OCI-LY7 (cell line): ENCODE measurements around the gene NAT10. TPM values are rescaled to one million over a fixed set of nuclear protein-coding genes. Genes with fewer than 3 reads are reported as not detected.

ENCODE experiments used
- BruUV-seq: library from RNA; stranded (reverse); fragments of 400-500 nt; replicated peaks from 2 replicates; lab custom pipeline; 2021; lab: Mats Ljungman, UMichigan
- CTCF ChIA-PET: fragments of 300-600 bp; sonication (Branson Sonifier 250); formaldehyde crosslinking; loops from one replicate; lab custom pipeline; 2022; ENCODE audit warnings: antibody characterized with exemption; ENCODE audit not compliant: unreplicated experiment; lab: Charles Lee
- POLR2A ChIA-PET: fragments of 300-600 bp; sonication (Branson Sonifier 250); formaldehyde crosslinking; loops from one replicate; lab custom pipeline; 2022; ENCODE audit warnings: antibody characterized with exemption; lab: Charles Lee
- DNase-seq: peaks from one replicate; pipeline ENCODE4 v3.0.0-alpha.2; 2015; ENCODE audit warnings: low spot score
- H2AFZ ChIP-seq: fragments of 200-600 bp; sonication (generic), shearing (Covaris generic); 2 replicates; pipeline ENCODE4 v1.6.1; 2014; ENCODE audit warnings: mild to moderate bottlenecking, antibody characterized with exemption, low read length, moderate library complexity
- H3K27ac ChIP-seq: fragments of 200-600 bp; sonication (generic); 2 replicates; pipeline ENCODE4 v1.5.1; 2014; ENCODE audit warnings: mixed run types, low read depth, mild to moderate bottlenecking, moderate library complexity, low read length, inconsistent platforms; ENCODE audit not compliant: poor library complexity, severe bottlenecking
- H3K36me3 ChIP-seq: fragments of 200-600 bp; sonication (generic); 2 replicates; pipeline ENCODE4 v1.6.1; 2014; ENCODE audit warnings: mild to moderate bottlenecking, antibody characterized with exemption, low read length, moderate library complexity, mixed read lengths; ENCODE audit not compliant: insufficient read depth
- H3K4me1 ChIP-seq: fragments of 200-600 bp; sonication (generic); 2 replicates; pipeline ENCODE4 v1.5.1; 2014; ENCODE audit warnings: mild to moderate bottlenecking, low read length; ENCODE audit not compliant: insufficient read depth, poor library complexity, severe bottlenecking
- H3K4me2 ChIP-seq: fragments of 200-600 bp; sonication (generic); 2 replicates; pipeline ENCODE4 v1.6.1; 2014; ENCODE audit warnings: mild to moderate bottlenecking, low read length
- H3K4me3 ChIP-seq: fragments of 200-600 bp; sonication (generic); 2 replicates; pipeline ENCODE4 v1.5.1; 2014; ENCODE audit warnings: mild to moderate bottlenecking, low read depth, low read length; ENCODE audit not compliant: poor library complexity, severe bottlenecking
- H3K79me2 ChIP-seq: fragments of 200-600 bp; sonication (generic); 2 replicates; pipeline ENCODE4 v1.6.1; 2016; ENCODE audit warnings: low read depth, mild to moderate bottlenecking, low read length, moderate library complexity, mixed read lengths; ENCODE audit not compliant: insufficient read depth
- H3K9me2 ChIP-seq: fragments of 200-600 bp; sonication (generic); 2 replicates; pipeline ENCODE4 v1.6.1; 2016; ENCODE audit warnings: mild to moderate bottlenecking, low read length, mixed read lengths; ENCODE audit not compliant: insufficient read depth
- H3K9me3 ChIP-seq: fragments of 200-600 bp; sonication (generic); 2 replicates; pipeline ENCODE4 v1.6.1; 2014; ENCODE audit warnings: mild to moderate bottlenecking, mixed run types, low read length, mixed read lengths
- H4K20me1 ChIP-seq: fragments of 200-600 bp; sonication (generic); 2 replicates; pipeline ENCODE4 v1.6.1; 2014; ENCODE audit warnings: mild to moderate bottlenecking, antibody characterized with exemption, low read length, moderate library complexity, mixed read lengths; ENCODE audit not compliant: insufficient read depth
- EZH2phosphoT487 ChIP-seq: fragments of 200-600 bp; sonication (generic); IDR thresholded peaks from 2 replicates; pipeline ENCODE4 v1.6.1; 2018; ENCODE audit warnings: low read depth, borderline replicate concordance, mild to moderate bottlenecking, mixed run types, antibody characterized with exemption, low read length, moderate library complexity, mixed read lengths
- intact Hi-C: fragments of 100-400 bp; cut with micrococcal nuclease; formaldehyde crosslinking; loops from one replicate; pipeline ENCODE4 v1.10.0; 2022; ENCODE audit not compliant: unreplicated experiment
- total RNA-seq, 2 experiments: library from RNA; depleted of rRNA in 1 of 2; stranded (reverse); fragments of >200 nt in 1 of 2; shearing (Covaris generic) in 1 of 2; gene quantifications; 2 replicates each; pipeline ENCODE4 v1.2.3, GENCODE V29; 2014 to 2022
- TF ChIP-seq, protein P1 (sequence below): fragments of 200-600 bp; sonication (generic); conservative IDR thresholded peaks from 2 replicates; pipeline ENCODE4 v1.5.1; 2014; ENCODE audit warnings: mild to moderate bottlenecking, antibody characterized with exemption, low read length, moderate library complexity, mixed read lengths

Gene NAT10
- total RNA-seq, 2 experiments from 2014 or later, result 64.9 to 120 TPM

DNA sequence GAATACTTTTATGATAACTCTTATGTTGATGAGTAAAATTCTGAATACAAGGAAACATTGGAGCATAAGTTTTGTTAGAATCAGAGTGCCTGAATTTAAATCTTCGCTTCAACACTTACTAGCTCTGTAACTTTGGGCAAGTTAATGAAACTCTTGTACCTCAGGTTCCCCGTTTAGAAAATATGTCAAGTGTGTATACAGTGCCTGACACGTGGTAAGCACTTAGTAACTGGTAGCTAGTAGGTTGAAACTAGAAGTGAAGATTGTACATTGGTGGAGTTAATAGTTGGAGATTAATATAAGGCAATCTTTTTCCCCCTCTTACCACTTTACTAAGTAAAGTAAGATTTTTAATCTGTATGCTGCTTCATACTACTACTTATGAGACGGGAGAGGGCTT lies 24.8 kb upstream of the NAT10 start:
- intact Hi-C loops, result no loop called here
- Histone ChIP-seq H3K4me1 (peaks cover under 1% of the 10 kb centered on the region), H3K4me2 (no peak overlapping the region), H3K4me3 (no peak overlapping the region), H4K20me1 (peaks cover 16% of the 10 kb centered on the region; the same call in 1 of the 2 replicates), H3K9me2 (no peaks in the 10 kb centered on the region), H3K36me3 (peaks cover 99% of the 10 kb centered on the region), H3K79me2 (peaks cover 58% of the 10 kb centered on the region; the same call in 1 of the 2 replicates), H3K9me3 (no peaks in the 10 kb centered on the region), H2AFZ (no peak overlapping the region), H3K27ac (no peak overlapping the region)
- POLR2A ChIA-PET, result interaction anchor here (0.6 to 1.4 kb wide), 8 partner anchors 8 to 350 kb away, joined by 3 to 9 read pairs (median 4); partner anchors contain the start of gene CAPRIN1
- CTCF ChIA-PET, result no interaction called here
- TF ChIP-seq, protein P1, sequence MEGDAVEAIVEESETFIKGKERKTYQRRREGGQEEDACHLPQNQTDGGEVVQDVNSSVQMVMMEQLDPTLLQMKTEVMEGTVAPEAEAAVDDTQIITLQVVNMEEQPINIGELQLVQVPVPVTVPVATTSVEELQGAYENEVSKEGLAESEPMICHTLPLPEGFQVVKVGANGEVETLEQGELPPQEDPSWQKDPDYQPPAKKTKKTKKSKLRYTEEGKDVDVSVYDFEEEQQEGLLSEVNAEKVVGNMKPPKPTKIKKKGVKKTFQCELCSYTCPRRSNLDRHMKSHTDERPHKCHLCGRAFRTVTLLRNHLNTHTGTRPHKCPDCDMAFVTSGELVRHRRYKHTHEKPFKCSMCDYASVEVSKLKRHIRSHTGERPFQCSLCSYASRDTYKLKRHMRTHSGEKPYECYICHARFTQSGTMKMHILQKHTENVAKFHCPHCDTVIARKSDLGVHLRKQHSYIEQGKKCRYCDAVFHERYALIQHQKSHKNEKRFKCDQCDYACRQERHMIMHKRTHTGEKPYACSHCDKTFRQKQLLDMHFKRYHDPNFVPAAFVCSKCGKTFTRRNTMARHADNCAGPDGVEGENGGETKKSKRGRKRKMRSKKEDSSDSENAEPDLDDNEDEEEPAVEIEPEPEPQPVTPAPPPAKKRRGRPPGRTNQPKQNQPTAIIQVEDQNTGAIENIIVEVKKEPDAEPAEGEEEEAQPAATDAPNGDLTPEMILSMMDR, result no peak
- TF ChIP-seq EZH2phosphoT487, result no peak
- BruUV-seq, result no TSS peak
- DNase-seq, result no peak

DNA sequence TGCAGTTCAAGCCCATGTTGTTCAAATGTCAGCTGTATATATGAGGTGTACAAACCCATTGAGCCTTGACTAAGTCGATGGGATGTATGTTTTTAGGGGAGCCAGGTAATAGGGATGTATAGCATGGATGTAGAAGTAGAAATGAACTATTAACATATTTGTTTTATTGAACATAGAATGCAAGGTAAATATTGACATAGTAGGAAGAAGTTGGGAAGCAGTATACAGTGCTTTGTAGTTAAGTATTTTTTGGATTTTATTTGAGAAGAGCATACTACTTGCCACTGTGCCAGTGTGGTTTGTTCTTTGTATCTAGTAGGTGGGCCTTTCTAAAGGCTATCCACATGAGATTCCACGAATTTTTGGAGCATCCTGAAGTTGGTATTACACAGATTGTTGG lies 20.8 kb upstream of the NAT10 start:
- POLR2A ChIA-PET, result interaction anchor here (0.6 to 2.4 kb wide), 7 partner anchors 8 to 25 kb away, joined by 3 to 10 read pairs (median 4); no protein-coding TSS in a partner anchor

More for the DNA sequence above, 20.8 kb upstream of the NAT10 start:
- Histone ChIP-seq H3K36me3 (peaks cover 99% of the 10 kb centered on the region), H2AFZ (no peak overlapping the region), H3K9me3 (no peaks in the 10 kb centered on the region), H3K9me2 (no peaks in the 10 kb centered on the region), H3K4me1 (peaks cover 8% of the 10 kb centered on the region), H3K27ac (no peak overlapping the region), H3K4me3 (no peak overlapping the region), H3K4me2 (no peak overlapping the region), H4K20me1 (0 out of 2 replicates have a peak, but pooled peaks cover 6% of the 10 kb centered on the region), H3K79me2 (peaks cover 40% of the 10 kb centered on the region; the same call in 1 of the 2 replicates)
- no TSS peak for BruUV-seq
- no peak for DNase-seq
- CTCF ChIA-PET, result no interaction called here
- intact Hi-C loops, result no loop called here
- TF ChIP-seq EZH2phosphoT487, result no peak
- TF ChIP-seq, protein P1, result no peak
